ENCODE data around the gene NADSYN1.

NADSYN1 gene

GRCh38 chr11:71548716-71549151 is 95.7 kb downstream of the NADSYN1 start:
- no peak for DNase-seq (ENCODE audit: low read depth)

All from stimulated activated CD8-positive, alpha-beta memory T cell treated with anti-CD3 and anti-CD28 coated beads, Interleukin-7, amount 100 ng/mL, for 24 hours (primary cell).